Spleen (tissue), 7 donors: ENCODE data around the gene ARL15.

ENCODE experiments used
- POLR2A ChIP-seq, 3 donors: fragments of 450-650 bp; IDR thresholded peaks; one replicate each; pipeline ENCODE4 v1.5.1; 2017; ENCODE audit warnings: antibody characterized with exemption in 3 of 3, mild to moderate bottlenecking in 1 of 3
- POLR2AphosphoS5 ChIP-seq, 3 donors: sonication (generic); formaldehyde crosslinking; IDR thresholded peaks; one replicate each; pipeline ENCODE4 v1.5.1; 2017; ENCODE audit warnings: antibody characterized with exemption in 3 of 3
- TF ChIP-seq, protein P1 (sequence below), 11 experiments: fragments of 200-600 bp in 7 of 11; fragments of 450-650 bp in 4 of 11; sonication (generic) in 4 of 11; IDR thresholded peaks in 8 of 11; conservative IDR thresholded peaks in 3 of 11; 1 replicate in 7 of 11; 2 replicates in 4 of 11; pipeline versions ENCODE4 v1.4.0 to v1.8.0; 2016 to 2021; ENCODE audit warnings: antibody characterized with exemption in 11 of 11, inconsistent platforms in 4 of 11, mild to moderate bottlenecking in 1 of 11
- donor health status: DM: no; HTN: no; CAD: no; lungs with moderate emphysema.
- donor health status: DM: no; HTN: no; CAD: no.
- donor health status: DM: no; HTN: no; CAD: no.

DNA sequence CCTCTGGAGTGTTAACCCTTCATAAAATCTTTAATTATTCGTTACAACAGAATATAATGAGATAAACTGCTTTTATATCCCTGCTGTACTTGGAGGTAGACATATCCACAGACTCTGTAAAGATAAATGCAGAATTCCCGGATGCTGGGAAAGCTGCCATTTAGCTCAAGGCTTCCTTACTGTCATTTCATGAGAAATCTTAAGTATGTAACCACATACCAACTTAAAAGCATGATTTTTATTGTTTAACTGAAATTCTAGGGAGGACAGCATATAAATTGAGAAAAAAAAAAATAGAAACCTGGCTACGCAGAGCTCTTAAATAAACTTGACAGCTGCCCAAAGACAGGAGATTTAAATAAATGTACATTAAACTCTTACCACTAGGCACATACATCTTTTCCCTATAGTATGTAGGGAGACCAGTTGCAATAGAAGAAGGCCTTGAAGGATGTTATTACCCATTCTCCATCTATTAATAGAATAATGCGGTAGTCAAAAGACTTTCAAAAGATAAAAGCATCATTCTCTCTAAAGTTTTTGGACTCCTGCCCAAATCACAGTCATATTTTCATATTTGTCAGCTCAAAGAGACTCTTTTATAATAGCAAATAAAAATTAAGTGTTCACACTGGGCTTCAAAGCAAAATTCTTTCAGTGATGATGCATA is 376.1 kb downstream of the ARL15 start:
- TF ChIP-seq, protein P1, sequence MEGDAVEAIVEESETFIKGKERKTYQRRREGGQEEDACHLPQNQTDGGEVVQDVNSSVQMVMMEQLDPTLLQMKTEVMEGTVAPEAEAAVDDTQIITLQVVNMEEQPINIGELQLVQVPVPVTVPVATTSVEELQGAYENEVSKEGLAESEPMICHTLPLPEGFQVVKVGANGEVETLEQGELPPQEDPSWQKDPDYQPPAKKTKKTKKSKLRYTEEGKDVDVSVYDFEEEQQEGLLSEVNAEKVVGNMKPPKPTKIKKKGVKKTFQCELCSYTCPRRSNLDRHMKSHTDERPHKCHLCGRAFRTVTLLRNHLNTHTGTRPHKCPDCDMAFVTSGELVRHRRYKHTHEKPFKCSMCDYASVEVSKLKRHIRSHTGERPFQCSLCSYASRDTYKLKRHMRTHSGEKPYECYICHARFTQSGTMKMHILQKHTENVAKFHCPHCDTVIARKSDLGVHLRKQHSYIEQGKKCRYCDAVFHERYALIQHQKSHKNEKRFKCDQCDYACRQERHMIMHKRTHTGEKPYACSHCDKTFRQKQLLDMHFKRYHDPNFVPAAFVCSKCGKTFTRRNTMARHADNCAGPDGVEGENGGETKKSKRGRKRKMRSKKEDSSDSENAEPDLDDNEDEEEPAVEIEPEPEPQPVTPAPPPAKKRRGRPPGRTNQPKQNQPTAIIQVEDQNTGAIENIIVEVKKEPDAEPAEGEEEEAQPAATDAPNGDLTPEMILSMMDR (IDR thresholded peaks at IDR 0.05 in 8 of 11, conservative IDR thresholded peaks at IDR 0.05 in 3 of 11) = no peak
- TF ChIP-seq POLR2AphosphoS5 (IDR thresholded peaks at IDR 0.05) (no peak), POLR2A (IDR thresholded peaks at IDR 0.05) (no peak)
